GM06990 (cell line): ENCODE measurements around the gene FER.

Source experiments
- DNase-seq: peaks from one replicate; pipeline ENCODE4 v3.0.0-alpha.2; 2011; ENCODE audit not compliant: insufficient read length; ENCODE audit errors: extremely low read depth
- H3K27me3 ChIP-seq: replicated peaks from 2 replicates; pipeline ENCODE4 v1.6.0; 2011; ENCODE audit warnings: low read length; ENCODE audit not compliant: control insufficient read depth, insufficient read depth
- H3K36me3 ChIP-seq: 2 replicates; pipeline ENCODE4 v1.5.1; 2011; ENCODE audit warnings: low read length; ENCODE audit not compliant: control insufficient read depth, insufficient read depth
- H3K4me3 ChIP-seq: replicated peaks from 2 replicates; pipeline ENCODE4 v1.5.1; 2011; ENCODE audit warnings: low read depth, mild to moderate bottlenecking, control low read depth, low read length
- TF ChIP-seq, protein P1 (sequence below): IDR thresholded peaks from 2 replicates; pipeline ENCODE4 v1.5.1; 2011; ENCODE audit warnings: low read length, control low read depth, mild to moderate bottlenecking, inconsistent platforms; ENCODE audit not compliant: insufficient read depth, poor library complexity, severe bottlenecking

FER gene

DNA sequence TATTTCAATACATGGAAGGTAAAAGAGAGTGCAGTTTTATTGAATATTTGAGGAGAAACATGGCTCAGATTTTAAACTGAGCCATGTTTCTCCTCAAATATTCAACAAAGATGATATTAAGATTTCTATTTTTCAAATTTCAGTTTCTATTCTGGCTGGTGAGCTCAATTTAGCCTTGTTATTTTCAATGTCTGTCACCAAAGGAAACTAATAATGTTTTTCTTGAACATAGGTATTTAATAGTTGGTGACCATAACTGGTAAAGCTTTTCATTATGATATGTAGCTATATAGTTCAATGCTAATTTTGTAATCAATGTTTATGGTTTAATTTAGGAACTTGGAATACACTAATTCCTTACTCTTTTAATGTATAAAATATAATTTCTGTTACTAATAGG, 177.4 kb downstream of the FER start:
- Histone ChIP-seq H3K4me3 (no peak overlapping the region), H3K36me3 (no peaks in the 10 kb centered on the region), H3K27me3 (no peaks in the 10 kb centered on the region)
- TF ChIP-seq, protein P1, sequence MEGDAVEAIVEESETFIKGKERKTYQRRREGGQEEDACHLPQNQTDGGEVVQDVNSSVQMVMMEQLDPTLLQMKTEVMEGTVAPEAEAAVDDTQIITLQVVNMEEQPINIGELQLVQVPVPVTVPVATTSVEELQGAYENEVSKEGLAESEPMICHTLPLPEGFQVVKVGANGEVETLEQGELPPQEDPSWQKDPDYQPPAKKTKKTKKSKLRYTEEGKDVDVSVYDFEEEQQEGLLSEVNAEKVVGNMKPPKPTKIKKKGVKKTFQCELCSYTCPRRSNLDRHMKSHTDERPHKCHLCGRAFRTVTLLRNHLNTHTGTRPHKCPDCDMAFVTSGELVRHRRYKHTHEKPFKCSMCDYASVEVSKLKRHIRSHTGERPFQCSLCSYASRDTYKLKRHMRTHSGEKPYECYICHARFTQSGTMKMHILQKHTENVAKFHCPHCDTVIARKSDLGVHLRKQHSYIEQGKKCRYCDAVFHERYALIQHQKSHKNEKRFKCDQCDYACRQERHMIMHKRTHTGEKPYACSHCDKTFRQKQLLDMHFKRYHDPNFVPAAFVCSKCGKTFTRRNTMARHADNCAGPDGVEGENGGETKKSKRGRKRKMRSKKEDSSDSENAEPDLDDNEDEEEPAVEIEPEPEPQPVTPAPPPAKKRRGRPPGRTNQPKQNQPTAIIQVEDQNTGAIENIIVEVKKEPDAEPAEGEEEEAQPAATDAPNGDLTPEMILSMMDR: no peak
- no peak for DNase-seq

DNA sequence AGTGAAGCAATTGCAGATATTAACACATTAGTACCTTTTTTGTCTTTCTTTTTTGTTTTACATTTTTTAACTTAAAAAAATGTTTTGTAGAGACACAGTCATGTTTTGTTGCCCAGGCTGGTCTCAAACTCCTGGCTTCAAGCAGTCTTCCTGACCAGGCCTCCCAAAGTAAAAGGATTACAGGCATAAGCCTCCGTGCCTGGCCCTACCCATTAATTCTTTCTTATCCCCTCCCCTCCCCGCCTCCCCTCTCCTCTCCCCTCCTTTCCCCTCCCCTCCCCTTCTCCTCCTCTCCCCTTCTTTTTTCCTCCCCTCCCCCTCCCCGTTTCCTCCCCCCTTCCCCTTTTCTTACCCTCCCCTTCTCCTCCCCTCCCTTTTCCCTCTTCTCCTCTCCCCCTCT, 182.4 kb downstream of the FER start:
- Histone ChIP-seq H3K27me3 (no peaks in the 10 kb centered on the region), H3K36me3 (no peaks in the 10 kb centered on the region), H3K4me3 (no peak overlapping the region)
- DNase-seq: no peak
- TF ChIP-seq, protein P1: no peak

DNA sequence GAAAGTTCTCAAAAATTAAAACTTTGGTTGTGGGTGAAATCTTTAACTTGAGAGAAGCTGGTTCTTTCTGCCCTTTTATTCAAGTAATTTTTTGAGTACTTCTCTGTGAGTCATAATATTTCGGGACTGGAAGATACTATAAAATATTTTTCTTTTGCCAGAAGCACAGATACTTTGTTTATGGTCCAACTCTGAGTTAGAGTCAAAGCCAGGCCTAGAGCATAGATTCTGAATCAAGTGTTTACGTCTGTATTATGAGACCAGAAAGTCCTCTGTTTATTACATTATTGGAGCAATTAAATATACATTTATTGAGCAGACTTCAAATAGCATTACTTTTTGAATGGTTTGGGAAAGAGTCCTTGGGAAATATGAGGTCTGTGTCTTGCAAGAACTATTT, 187.9 kb downstream of the FER start:
- no peaks in the 10 kb centered on the region for H3K27me3 ChIP-seq
- TF ChIP-seq, protein P1: no peak
- DNase-seq: no peak
- no peaks in the 10 kb centered on the region for H3K36me3 ChIP-seq
- H3K4me3 ChIP-seq: no peak overlapping the region

DNA sequence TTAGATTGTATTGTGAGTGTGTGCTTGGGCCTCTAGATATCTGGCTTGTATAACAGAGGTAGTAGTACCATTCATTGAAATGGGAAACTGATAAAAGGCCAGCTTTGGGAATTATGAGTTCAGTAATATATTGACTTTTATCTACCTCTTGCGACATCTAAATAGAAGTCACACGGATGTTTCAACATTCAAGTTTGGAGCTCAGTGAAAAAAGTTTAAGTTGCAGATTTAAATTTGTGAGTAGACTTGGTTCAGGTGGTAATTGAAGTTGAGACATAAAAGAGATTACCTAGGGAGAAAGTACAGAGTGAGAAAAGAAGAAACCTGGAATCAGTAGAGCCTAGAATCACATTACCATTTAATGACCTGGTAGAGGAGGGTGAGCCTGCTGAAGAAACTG, 189.5 kb downstream of the FER start:
- TF ChIP-seq, protein P1: no peak
- no peak overlapping the region for H3K4me3 ChIP-seq
- no peaks in the 10 kb centered on the region for H3K36me3 ChIP-seq
- no peaks in the 10 kb centered on the region for H3K27me3 ChIP-seq
- no peak for DNase-seq

DNA sequence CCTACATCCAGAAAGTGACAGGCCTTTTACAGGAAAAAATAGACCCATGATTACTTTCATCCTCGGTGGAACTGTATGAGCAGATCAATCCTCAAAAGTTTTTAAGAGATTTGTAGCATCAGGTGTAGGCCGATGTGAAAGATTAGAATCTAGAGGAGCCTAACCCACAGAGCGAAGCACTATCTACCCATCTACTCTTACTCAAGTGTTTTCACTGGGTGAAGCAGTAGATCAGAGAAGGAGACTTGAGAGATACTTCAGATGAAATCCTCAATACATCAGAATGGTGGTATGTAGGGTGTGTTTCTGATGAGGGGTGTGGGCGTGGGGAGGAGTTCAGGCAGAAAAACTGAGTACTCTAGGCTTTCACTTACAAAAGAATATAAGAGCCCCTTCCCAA, 192.8 kb downstream of the FER start:
- no peak overlapping the region for H3K4me3 ChIP-seq
- DNase-seq: no peak
- no peaks in the 10 kb centered on the region for H3K27me3 ChIP-seq
- TF ChIP-seq, protein P1: no peak
- no peaks in the 10 kb centered on the region for H3K36me3 ChIP-seq

DNA sequence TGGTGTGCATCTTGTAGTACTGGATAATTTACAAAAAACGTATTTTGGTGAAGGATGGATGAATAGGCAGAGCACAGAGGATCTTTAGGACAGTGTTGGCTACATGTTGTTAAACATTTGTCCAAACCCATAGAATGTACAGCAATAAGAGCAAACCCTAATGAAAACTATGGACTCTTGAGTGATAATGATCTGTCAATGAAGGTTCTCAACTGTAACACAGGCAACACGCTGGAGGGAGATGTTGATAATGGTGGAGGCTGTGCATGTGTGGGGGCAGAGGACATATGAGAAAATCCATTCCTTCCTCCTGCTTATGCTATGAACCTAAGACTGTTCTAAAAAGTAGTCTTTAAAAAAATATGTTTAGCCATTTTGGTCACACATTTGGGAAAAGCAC, 194.0 kb downstream of the FER start:
- TF ChIP-seq, protein P1: no peak
- DNase-seq: no peak
- Histone ChIP-seq H3K36me3 (no peaks in the 10 kb centered on the region), H3K27me3 (no peaks in the 10 kb centered on the region), H3K4me3 (no peak overlapping the region)
